A549 (cell line): ENCODE results near the gene DPAGT1. TPM values are rescaled to one million over a fixed set of nuclear protein-coding genes. Genes with fewer than 3 reads are reported as not detected.

Experiments
- ATAC-seq, 2 experiments: fragments of 200-7000 bp in 1 of 2; fragments of >200 bp in 1 of 2; cut with Nextera tagmentation in 1 of 2; cut with Tn5 transposase in 1 of 2; 3 replicates each; pipeline versions ENCODE4 v1.8.0 to v1.9.1; 2018 to 2020; ENCODE audit warnings: mild to moderate bottlenecking in 1 of 2, moderate library complexity in 1 of 2
- CTCF ChIA-PET: fragments of 300-600 bp; sonication (Branson Sonifier 250); formaldehyde crosslinking; extraction: SDS; loops from one replicate; lab custom pipeline; 2021; ENCODE audit warnings: antibody characterized with exemption, inconsistent platforms; lab: Yijun Ruan, JAX
- POLR2A ChIA-PET: fragments of 350-600 bp; formaldehyde crosslinking; extraction: SDS; loops from one replicate; lab custom pipeline; 2021; ENCODE audit warnings: antibody characterized with exemption, inconsistent platforms; lab: Yijun Ruan, JAX
- DNase-seq, 2 experiments: peaks; one replicate each; pipeline versions ENCODE4 v3.0.0 to v3.0.0-alpha.2; 2011 to 2016; ENCODE audit warnings: low read depth in 1 of 2, low spot score in 1 of 2
- FAIRE-seq: peaks from 2 replicates; lab custom pipeline; 2011; peaks lifted over from hg19 to GRCh38; lab: Jason Lieb, UNC
- H3K27ac ChIP-seq, 2 experiments: fragments of >200 bp; sonication (Bioruptor Twin); formaldehyde crosslinking; 3 replicates each; pipeline ENCODE4 v1.5.1; 2016 to 2017
- H3K4me1 ChIP-seq: fragments of >200 bp; sonication (Bioruptor Twin); formaldehyde crosslinking; 3 replicates; pipeline ENCODE4 v1.6.1; 2016
- H3K4me2 ChIP-seq: fragments of >200 bp; sonication (Bioruptor Twin); formaldehyde crosslinking; 3 replicates; pipeline ENCODE4 v1.6.1; 2016
- H3K4me3 ChIP-seq: fragments of >200 bp; sonication (Bioruptor Twin); formaldehyde crosslinking; 3 replicates; pipeline ENCODE4 v1.5.1; 2016
- H3K9me3 ChIP-seq: fragments of >200 bp; sonication (Bioruptor Twin); formaldehyde crosslinking; 3 replicates; pipeline ENCODE4 v1.6.1; 2016
- CHD2 ChIP-seq: fragments of 150-350 bp; IDR thresholded peaks from 2 replicates; pipeline ENCODE4 v1.6.1; 2014; ENCODE audit warnings: low read length; ENCODE audit not compliant: partially characterized antibody
- EHF ChIP-seq: fragments of 250-450 bp; sonication (Bioruptor Pico); IDR thresholded peaks from 2 replicates; pipeline ENCODE4 v1.5.0; 2020; ENCODE audit warnings: mild to moderate bottlenecking
- EHMT2 ChIP-seq: fragments of 200-600 bp; sonication (generic); IDR thresholded peaks from 2 replicates; pipeline ENCODE4 v1.6.1; 2016; ENCODE audit warnings: antibody characterized with exemption, low read depth, mild to moderate bottlenecking, moderate library complexity
- ESRRA ChIP-seq: fragments of 150-350 bp; IDR thresholded peaks from 2 replicates; pipeline ENCODE4 v1.6.1; 2014; ENCODE audit warnings: mild to moderate bottlenecking, low read length, borderline replicate concordance
- GATA3 ChIP-seq: IDR thresholded peaks from 2 replicates; pipeline ENCODE4 v1.6.1; 2012; ENCODE audit warnings: borderline replicate concordance
- HDAC2 ChIP-seq: fragments of 200-600 bp; sonication (generic); IDR thresholded peaks from 2 replicates; pipeline ENCODE4 v1.6.1; 2016
- HEYL ChIP-seq: fragments of 250-450 bp; sonication (Bioruptor Pico); IDR thresholded peaks from 2 replicates; pipeline ENCODE4 v1.8.0; 2021; ENCODE audit warnings: mild to moderate bottlenecking, moderate library complexity
- JUN ChIP-seq, 2 experiments: fragments of >200 bp; sonication (Bioruptor Twin); formaldehyde crosslinking; IDR thresholded peaks; 2 replicates in 1 of 2; 3 replicates in 1 of 2; pipeline ENCODE4 v1.6.1; 2016 to 2017
- KDM1A ChIP-seq: fragments of 200-600 bp; sonication (generic); IDR thresholded peaks from 2 replicates; pipeline ENCODE4 v1.6.1; 2016; ENCODE audit warnings: low read depth, mild to moderate bottlenecking
- MAZ ChIP-seq: fragments of 150-350 bp; IDR thresholded peaks from 2 replicates; pipeline ENCODE4 v1.6.1; 2014; ENCODE audit warnings: antibody characterized with exemption, low read depth, low read length, borderline replicate concordance
- MYC ChIP-seq: IDR thresholded peaks from 2 replicates; pipeline ENCODE4 v1.6.1; 2012; ENCODE audit warnings: mild to moderate bottlenecking, inconsistent platforms, low read length, improper control_type of control experiment, borderline replicate concordance
- NPAS2 ChIP-seq: fragments of 250-450 bp; sonication (Bioruptor Pico); IDR thresholded peaks from 2 replicates; pipeline ENCODE4 v1.8.0; 2022; ENCODE audit warnings: mild to moderate bottlenecking, moderate library complexity, borderline replicate concordance
- RFX5 ChIP-seq: fragments of 450-650 bp; IDR thresholded peaks from 2 replicates; pipeline ENCODE4 v1.7.1; 2014; ENCODE audit warnings: antibody characterized with exemption, mild to moderate bottlenecking, moderate library complexity
- SMC3 ChIP-seq: fragments of >200 bp; sonication (Bioruptor Twin); formaldehyde crosslinking; IDR thresholded peaks from 3 replicates; pipeline ENCODE4 v1.6.1; 2018; ENCODE audit warnings: inconsistent platforms
- SREBF2 ChIP-seq: fragments of 450-650 bp; IDR thresholded peaks from 2 replicates; pipeline ENCODE4 v1.6.1; 2014; ENCODE audit warnings: mild to moderate bottlenecking, moderate library complexity
- TP53 ChIP-seq: fragments of 250-450 bp; sonication (Bioruptor Pico); IDR thresholded peaks from 2 replicates; pipeline ENCODE4 v1.5.0; 2021; ENCODE audit warnings: mild to moderate bottlenecking, moderate library complexity
- ZC3H11A ChIP-seq: fragments of 450-650 bp; IDR thresholded peaks from 2 replicates; pipeline ENCODE4 v1.6.1; 2014; ENCODE audit warnings: antibody characterized with exemption, mild to moderate bottlenecking
- WGBS: methylation state at CpG from one replicate; pipeline ENCODE4 v1.1.6; 2017; ENCODE audit errors: missing lambda C conversion rate; 5-methylcytosine and 5-hydroxymethylcytosine counted together
- polyA plus RNA-seq, 4 experiments: library from polyadenylated mRNA; depleted of rRNA in 3 of 4; stranded (reverse); fragments of >200 nt; fragmentation: RNase III in 1 of 4; extraction: RNeasy Plus Mini Kit Qiagen cat#74134 plus additional on column Dnase treatment in 1 of 4; gene quantifications; 2 replicates in 3 of 4; 3 replicates in 1 of 4; pipeline ENCODE4 v1.2.3, GENCODE V29; 2011 to 2017
- TF ChIP-seq, protein P1 (sequence below): fragments of 200-600 bp; sonication (generic); IDR thresholded peaks from 2 replicates; pipeline ENCODE4 v1.6.1; 2016; ENCODE audit warnings: antibody characterized with exemption, mild to moderate bottlenecking, moderate library complexity
- TF ChIP-seq, protein P2 (sequence below): fragments of >200 bp; sonication (Bioruptor Twin); formaldehyde crosslinking; IDR thresholded peaks from 3 replicates; pipeline ENCODE4 v1.6.1; 2016
- TF ChIP-seq, protein P3 (sequence below): fragments of 250-450 bp; sonication (Bioruptor Pico); IDR thresholded peaks from 2 replicates; pipeline ENCODE4 v1.5.0; 2020; ENCODE audit warnings: low read depth, mild to moderate bottlenecking, moderate library complexity
- TF ChIP-seq, protein P4 (sequence below): IDR thresholded peaks from 2 replicates; pipeline ENCODE4 v1.6.1; 2012
- TF ChIP-seq, protein P5 (sequence below): IDR thresholded peaks from 2 replicates; pipeline ENCODE4 v1.6.1; 2012
- TF ChIP-seq, protein P6 (sequence below): fragments of 250-450 bp; sonication (Bioruptor Pico); IDR thresholded peaks from 2 replicates; pipeline ENCODE4 v1.5.0; 2021; ENCODE audit warnings: mild to moderate bottlenecking, moderate library complexity, borderline replicate concordance

Gene DPAGT1
- polyA plus RNA-seq, 2 of the 4 experiments (the other 2 are of a cell fraction), result 43.7 to 81.4 TPM

DNA sequence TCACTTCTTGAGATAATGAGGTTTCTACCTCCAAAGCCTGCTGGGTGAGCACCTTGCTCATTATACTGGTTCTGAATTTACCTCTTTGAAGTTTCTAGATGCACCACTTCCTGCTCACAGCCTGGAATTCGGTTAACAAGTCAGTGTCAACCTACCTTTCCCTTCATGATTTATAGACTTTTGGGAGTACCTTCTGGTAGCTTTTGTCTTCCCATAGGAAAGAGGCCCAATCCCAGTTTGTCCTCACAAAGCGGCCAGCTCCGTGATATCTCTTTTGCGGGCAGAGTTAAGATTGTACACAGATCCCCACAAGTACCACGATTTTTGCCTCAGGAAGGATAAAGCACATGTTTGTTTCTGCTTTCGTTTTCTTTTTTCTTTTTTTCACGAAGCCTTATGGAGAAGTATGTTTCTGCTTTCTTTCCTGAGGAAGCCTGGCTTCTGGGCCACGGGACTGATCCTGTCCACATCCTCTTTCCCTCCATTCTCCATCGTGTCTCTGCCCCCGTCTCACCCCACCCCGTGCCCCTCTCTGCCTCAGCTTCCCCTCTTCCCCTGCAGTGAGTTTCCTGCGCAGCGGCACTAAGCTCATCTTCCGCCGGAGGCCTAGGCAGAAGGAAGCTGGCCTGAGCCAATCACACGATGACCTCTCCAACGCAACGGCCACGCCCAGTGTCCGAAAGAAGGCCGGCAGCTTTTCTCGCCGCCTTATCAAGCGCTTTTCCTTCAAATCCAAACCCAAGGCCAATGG is 14.0 kb upstream of the DPAGT1 start:
- DNase-seq (no peak), FAIRE-seq (no peak), ATAC-seq (no peak)
- CTCF ChIA-PET, result interaction anchor here (0.9 to 1.5 kb wide), 2 partner anchors 9 to 30 kb away, joined by 3 to 4 read pairs; partner anchors contain the start of gene C2CD2L
- WGBS, result 85% methylated on average over 23 of the region's 24 CpGs
- TF ChIP-seq EHF (CRISPR knock-in tag) (no peak), JUN (IDR thresholded peaks at IDR 0.05) (no peak), MAZ (no peak), CHD2 (no peak), SREBF2 (no peak), GATA3 (no peak), HEYL (CRISPR knock-in tag) (no peak), RFX5 (no peak), MYC (no peak)
- TF ChIP-seq, protein P1, sequence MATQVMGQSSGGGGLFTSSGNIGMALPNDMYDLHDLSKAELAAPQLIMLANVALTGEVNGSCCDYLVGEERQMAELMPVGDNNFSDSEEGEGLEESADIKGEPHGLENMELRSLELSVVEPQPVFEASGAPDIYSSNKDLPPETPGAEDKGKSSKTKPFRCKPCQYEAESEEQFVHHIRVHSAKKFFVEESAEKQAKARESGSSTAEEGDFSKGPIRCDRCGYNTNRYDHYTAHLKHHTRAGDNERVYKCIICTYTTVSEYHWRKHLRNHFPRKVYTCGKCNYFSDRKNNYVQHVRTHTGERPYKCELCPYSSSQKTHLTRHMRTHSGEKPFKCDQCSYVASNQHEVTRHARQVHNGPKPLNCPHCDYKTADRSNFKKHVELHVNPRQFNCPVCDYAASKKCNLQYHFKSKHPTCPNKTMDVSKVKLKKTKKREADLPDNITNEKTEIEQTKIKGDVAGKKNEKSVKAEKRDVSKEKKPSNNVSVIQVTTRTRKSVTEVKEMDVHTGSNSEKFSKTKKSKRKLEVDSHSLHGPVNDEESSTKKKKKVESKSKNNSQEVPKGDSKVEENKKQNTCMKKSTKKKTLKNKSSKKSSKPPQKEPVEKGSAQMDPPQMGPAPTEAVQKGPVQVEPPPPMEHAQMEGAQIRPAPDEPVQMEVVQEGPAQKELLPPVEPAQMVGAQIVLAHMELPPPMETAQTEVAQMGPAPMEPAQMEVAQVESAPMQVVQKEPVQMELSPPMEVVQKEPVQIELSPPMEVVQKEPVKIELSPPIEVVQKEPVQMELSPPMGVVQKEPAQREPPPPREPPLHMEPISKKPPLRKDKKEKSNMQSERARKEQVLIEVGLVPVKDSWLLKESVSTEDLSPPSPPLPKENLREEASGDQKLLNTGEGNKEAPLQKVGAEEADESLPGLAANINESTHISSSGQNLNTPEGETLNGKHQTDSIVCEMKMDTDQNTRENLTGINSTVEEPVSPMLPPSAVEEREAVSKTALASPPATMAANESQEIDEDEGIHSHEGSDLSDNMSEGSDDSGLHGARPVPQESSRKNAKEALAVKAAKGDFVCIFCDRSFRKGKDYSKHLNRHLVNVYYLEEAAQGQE, result no peak
- TF ChIP-seq, protein P2, sequence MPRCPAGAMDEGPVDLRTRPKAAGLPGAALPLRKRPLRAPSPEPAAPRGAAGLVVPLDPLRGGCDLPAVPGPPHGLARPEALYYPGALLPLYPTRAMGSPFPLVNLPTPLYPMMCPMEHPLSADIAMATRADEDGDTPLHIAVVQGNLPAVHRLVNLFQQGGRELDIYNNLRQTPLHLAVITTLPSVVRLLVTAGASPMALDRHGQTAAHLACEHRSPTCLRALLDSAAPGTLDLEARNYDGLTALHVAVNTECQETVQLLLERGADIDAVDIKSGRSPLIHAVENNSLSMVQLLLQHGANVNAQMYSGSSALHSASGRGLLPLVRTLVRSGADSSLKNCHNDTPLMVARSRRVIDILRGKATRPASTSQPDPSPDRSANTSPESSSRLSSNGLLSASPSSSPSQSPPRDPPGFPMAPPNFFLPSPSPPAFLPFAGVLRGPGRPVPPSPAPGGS, result no peak
- TF ChIP-seq, protein P3, sequence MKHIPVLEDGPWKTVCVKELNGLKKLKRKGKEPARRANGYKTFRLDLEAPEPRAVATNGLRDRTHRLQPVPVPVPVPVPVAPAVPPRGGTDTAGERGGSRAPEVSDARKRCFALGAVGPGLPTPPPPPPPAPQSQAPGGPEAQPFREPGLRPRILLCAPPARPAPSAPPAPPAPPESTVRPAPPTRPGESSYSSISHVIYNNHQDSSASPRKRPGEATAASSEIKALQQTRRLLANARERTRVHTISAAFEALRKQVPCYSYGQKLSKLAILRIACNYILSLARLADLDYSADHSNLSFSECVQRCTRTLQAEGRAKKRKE (CRISPR knock-in tag), result no peak
- TF ChIP-seq, protein P4, sequence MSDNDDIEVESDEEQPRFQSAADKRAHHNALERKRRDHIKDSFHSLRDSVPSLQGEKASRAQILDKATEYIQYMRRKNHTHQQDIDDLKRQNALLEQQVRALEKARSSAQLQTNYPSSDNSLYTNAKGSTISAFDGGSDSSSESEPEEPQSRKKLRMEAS, result no peak
- TF ChIP-seq, protein P5, sequence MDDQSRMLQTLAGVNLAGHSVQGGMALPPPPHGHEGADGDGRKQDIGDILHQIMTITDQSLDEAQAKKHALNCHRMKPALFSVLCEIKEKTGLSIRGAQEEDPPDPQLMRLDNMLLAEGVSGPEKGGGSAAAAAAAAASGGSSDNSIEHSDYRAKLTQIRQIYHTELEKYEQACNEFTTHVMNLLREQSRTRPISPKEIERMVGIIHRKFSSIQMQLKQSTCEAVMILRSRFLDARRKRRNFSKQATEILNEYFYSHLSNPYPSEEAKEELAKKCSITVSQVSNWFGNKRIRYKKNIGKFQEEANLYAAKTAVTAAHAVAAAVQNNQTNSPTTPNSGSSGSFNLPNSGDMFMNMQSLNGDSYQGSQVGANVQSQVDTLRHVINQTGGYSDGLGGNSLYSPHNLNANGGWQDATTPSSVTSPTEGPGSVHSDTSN, result no peak
- no peak overlapping the region for H3K27ac ChIP-seq
- H3K9me3 ChIP-seq, result no peaks in the 10 kb centered on the region
- H3K4me3 ChIP-seq, result no peak overlapping the region
- 0 out of 3 replicates have a peak, but pooled peaks cover 4% of the 10 kb centered on the region for H3K4me1 ChIP-seq
- no peak overlapping the region for H3K4me2 ChIP-seq
- POLR2A ChIA-PET, result no interaction called here

DNA sequence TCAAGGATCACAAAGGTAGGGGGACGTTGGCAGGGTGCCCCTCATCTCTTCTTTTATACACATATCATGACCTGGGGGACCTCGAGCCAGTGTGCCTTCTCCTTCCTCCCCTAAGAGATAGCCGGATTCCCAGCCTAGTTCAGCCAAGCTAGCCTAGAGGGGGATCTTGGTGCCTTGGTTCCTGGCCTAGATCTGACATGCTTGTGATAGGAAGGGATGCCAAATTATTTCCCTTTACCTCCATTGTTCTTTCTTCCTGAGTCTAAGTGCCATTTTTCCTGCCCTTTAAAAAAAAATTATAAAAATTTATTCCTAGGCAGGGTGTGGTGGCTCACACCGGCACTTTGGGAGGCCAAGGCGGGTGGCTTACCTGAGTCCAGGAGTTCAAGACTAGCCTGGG is 12.7 kb upstream of the DPAGT1 start:
- ATAC-seq (no peak), FAIRE-seq (no peak), DNase-seq (no peak)
- no peak for TF ChIP-seq ZC3H11A
- no peak for TF ChIP-seq KDM1A
- no peak for TF ChIP-seq NPAS2 (CRISPR knock-in tag)
- TF ChIP-seq EHMT2, result no peak
- no peak for TF ChIP-seq HEYL (CRISPR knock-in tag)
- TF ChIP-seq TP53 (CRISPR knock-in tag), result no peak
- TF ChIP-seq, protein P4, result no peak
- TF ChIP-seq, protein P6, sequence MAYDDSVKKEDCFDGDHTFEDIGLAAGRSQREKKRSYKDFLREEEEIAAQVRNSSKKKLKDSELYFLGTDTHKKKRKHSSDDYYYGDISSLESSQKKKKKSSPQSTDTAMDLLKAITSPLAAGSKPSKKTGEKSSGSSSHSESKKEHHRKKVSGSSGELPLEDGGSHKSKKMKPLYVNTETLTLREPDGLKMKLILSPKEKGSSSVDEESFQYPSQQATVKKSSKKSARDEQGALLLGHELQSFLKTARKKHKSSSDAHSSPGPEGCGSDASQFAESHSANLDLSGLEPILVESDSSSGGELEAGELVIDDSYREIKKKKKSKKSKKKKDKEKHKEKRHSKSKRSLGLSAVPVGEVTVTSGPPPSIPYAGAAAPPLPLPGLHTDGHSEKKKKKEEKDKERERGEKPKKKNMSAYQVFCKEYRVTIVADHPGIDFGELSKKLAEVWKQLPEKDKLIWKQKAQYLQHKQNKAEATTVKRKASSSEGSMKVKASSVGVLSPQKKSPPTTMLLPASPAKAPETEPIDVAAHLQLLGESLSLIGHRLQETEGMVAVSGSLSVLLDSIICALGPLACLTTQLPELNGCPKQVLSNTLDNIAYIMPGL, result no peak
- no peak for TF ChIP-seq ESRRA
- TF ChIP-seq HDAC2, result no peak
- TF ChIP-seq SMC3, result no peak
- Histone ChIP-seq H3K27ac (no peak overlapping the region), H3K4me1 (no peaks in the 10 kb centered on the region), H3K4me3 (no peak overlapping the region), H3K4me2 (no peak overlapping the region), H3K9me3 (no peaks in the 10 kb centered on the region)
- 85% methylated on average over 5 of the region's 5 CpGs for WGBS
- ChIA-PET CTCF (no interaction called here), POLR2A (no interaction called here)
